Dendritic cell treated with granulocyte-macrophage colony-stimulating factor and Interleukin-4, amounts not matched to agents 40 ng/mL and 50 ng/mL, for 4 days (primary cell): ENCODE measurements around the gene ABCA3.
A peak's percentile ranks its signal among the peaks of the same experiment; 100 is the strongest.
"Not testable (repeated sequence)": the region's sequence is repeated elsewhere in the genome, so short reads cannot be mapped to it uniquely, and the experiment has no call there.

ENCODE experiments used
- H3K27ac Mint-ChIP-seq: one replicate; pipeline ENCODE4 v1.8.0; 2022; ENCODE audit warnings: mild to moderate bottlenecking, mixed read lengths
- H3K27me3 Mint-ChIP-seq: one replicate; pipeline ENCODE4 v1.8.0; 2022; ENCODE audit warnings: mild to moderate bottlenecking, mixed read lengths
- H3K36me3 Mint-ChIP-seq: one replicate; pipeline ENCODE4 v1.8.0; 2022; ENCODE audit warnings: low read depth, mixed read lengths
- H3K4me1 Mint-ChIP-seq: one replicate; pipeline ENCODE4 v1.8.0; 2022; ENCODE audit warnings: low read depth, mixed read lengths
- H3K4me3 Mint-ChIP-seq: one replicate; pipeline ENCODE4 v1.8.0; 2022; ENCODE audit warnings: mild to moderate bottlenecking, moderate library complexity, mixed read lengths
- H3K9me3 Mint-ChIP-seq: one replicate; pipeline ENCODE4 v1.8.0; 2022; ENCODE audit warnings: mixed read lengths
- intact Hi-C: fragments of 100-400 bp; cut with micrococcal nuclease; formaldehyde crosslinking; loops from one replicate; pipeline ENCODE4 v1.15.0; 2022

The ABCA3 gene

DNA sequence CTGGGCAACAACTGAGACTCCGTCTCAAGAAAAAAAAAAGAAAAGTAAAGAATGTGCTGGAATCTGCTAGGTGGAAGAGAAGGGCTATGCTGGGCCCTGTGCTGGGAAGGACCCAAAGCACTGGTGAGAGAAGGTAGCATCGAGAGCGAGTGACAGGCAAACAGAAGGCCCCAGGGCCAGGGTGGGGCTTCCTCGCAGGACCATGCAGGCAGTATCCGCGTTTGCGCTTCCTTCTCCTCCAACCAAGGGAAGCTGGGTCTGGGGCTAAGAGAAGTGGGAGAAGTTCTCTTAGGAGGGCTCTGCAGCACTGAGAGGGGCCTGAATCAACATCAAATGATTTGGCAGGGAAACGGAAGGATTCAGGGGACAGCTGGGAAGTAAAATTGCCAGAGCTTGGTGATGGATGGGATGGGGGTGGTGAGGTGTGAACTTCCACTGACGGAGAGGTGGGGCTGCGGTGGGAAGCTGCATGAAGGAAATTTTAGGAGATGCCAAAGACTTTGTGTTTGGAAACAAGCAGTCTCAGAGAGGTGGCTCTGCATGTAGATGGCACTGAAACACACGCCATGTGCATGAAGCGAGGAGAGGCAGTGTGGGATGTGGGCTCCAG is 83.9 kb downstream of the ABCA3 start:
- Mint-ChIP-seq H3K4me1 (peaks cover 5% of the 10 kb centered on the region), H3K4me3 (no peak overlapping the region), H3K27me3 (no peaks in the 10 kb centered on the region), H3K36me3 (peaks cover 91% of the 10 kb centered on the region), H3K9me3 (no peaks in the 10 kb centered on the region), H3K27ac (peak overlapping the region; percentile 9)
- intact Hi-C loops, result no loop called here

DNA sequence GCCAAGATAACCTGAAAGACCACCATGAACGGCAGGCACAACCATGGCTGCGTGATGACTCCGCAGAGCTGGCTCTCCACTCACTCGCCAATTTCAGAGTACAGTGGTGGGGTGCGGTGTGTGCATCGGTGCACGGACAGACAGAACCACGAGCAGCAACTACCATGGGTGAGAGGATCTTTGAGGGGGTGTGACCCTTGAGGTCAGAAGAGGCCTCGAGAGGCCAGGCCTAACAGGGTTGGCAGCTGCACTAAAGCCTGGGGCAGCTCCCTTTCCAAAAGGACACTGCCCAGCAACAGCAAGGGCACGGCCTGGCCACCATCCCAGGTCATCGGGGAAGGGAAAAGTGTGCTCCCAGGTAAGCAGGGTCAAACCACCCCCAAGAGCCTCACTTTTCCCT is 87.2 kb downstream of the ABCA3 start:
- intact Hi-C loops, result no loop called here
- Mint-ChIP-seq H3K4me3 (no peak overlapping the region), H3K27me3 (no peaks in the 10 kb centered on the region), H3K36me3 (peaks cover 61% of the 10 kb centered on the region), H3K9me3 (no peaks in the 10 kb centered on the region), H3K27ac (no peak overlapping the region), H3K4me1 (peaks cover 12% of the 10 kb centered on the region)

DNA sequence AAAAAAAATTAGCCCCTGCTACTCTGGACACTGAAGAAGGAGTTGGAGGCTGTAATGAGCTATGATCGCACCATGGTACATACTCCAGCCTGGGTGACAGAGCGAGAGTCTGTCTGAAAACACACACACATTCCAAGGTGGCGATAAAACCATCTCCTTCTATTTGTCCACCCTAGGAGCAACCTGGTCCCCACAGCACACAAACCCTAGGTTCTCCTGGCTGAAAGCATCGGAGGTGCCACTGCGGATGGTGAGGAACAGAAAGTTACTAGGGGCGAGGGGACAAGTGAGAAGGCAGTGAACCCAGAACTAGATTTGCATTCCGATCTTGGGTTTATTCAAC is 87.8 kb downstream of the ABCA3 start:
- H3K9me3 Mint-ChIP-seq, result no peaks in the 10 kb centered on the region
- H3K27me3 Mint-ChIP-seq, result no peaks in the 10 kb centered on the region
- no peak overlapping the region for H3K27ac Mint-ChIP-seq
- no peak overlapping the region for H3K4me3 Mint-ChIP-seq
- intact Hi-C loops, result no loop called here
- H3K36me3 Mint-ChIP-seq, result peaks cover 61% of the 10 kb centered on the region
- H3K4me1 Mint-ChIP-seq, result peaks cover 12% of the 10 kb centered on the region

DNA sequence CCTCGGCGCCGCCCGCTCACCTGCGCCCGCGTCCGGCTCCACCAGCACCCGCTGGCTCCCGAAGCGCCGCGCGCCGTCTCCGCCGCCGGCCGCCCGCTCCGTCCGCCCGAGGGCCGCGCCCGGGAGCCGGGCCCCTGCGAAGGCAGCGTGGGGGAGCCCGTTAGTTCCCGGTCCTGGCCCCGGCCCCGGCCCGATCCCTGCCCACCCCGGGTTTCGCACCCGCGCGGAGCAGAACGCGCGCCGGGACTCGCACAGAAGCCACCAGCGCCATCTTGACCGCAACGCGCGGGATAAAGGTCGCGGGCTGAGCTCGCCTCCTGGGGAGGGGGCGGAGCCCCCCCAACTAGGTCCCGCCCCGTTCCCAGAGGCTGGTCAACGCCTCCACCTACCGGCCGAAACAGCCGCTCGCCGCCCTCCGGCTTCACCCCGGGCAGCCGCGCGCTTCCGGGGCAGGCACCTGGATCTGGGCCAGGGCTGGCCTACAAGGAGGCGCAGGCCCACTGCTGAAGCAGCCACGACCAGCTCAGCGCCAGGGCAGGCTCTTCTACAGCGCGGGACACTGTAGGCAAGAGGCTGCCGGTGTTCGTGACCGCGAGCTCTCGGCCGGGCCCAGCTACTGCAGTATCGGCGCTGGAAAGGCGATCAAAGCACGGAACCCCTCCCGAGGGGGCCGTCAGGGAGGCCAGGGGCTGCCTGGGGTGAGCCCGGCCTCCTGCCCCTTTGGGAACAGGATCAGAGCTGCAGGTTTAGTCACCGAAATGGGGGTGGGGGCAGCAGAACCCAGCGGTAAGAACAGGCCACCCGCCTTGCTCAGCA is 89.0 kb downstream of the ABCA3 start, which contains the start of gene ECI1:
Gene ECI1 (minus strand): TSS at position 292 of the 816 bp plus-strand sequence. CDS start 21 bp downstream, at position 271.
- H3K27me3 Mint-ChIP-seq, result no peaks in the 10 kb centered on the region
- H3K36me3 Mint-ChIP-seq, result peaks cover 61% of the 10 kb centered on the region

DNA sequence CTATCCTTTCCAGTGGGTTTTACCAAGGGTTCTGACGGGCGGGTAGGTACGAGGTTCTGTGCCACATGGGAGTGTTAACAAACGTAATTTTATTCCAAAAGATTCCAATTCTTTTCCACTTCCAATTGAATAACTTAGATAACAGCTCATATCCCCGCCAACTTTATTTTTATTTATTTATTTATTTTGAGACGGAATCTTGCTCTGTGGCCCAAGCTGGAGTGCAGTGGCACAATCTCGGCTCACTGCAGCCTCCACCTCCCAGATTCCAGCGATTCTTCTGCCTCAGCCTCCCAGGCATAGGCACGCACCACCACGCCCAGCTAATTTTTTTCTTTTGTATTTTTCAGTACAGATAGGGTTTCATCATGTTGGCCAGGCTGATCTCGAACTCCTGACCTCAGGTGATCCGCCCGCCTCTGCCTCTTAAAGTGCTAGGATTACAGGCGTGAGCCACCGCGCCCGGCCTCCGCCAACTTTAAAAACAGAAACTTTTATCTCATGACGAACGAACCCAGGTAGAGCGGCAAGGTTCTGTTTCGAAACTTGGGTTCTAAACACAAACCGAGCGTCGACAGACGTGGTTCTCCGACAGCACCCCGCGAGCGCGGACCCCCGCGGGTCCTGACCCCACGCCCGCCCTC is 89.8 kb downstream of the ABCA3 start:
- Mint-ChIP-seq H3K4me1 (peaks cover 12% of the 10 kb centered on the region), H3K36me3 (peaks cover 61% of the 10 kb centered on the region), H3K27me3 (no peaks in the 10 kb centered on the region), H3K4me3 (peak overlapping the region; percentile 88), H3K27ac (peak overlapping the region; percentile 85), H3K9me3 (no peaks in the 10 kb centered on the region)
- intact Hi-C loops, result loop anchor here (1.0 kb wide), 2 partner anchors 18 to 27 kb away; partner anchors contain the start of genes E4F1 and RNPS1

More for the DNA sequence above, 89.0 kb downstream of the ABCA3 start, which contains the start of gene ECI1:
- Mint-ChIP-seq H3K4me3 (peak within 1 kb of the TSS; percentile 88), H3K27ac (peak within 1 kb of the TSS; percentile 85), H3K4me1 (peaks cover 12% of the 10 kb centered on the region), H3K9me3 (no peaks in the 10 kb centered on the region)
- intact Hi-C loops, result loop anchor here (1.0 kb wide), 2 partner anchors 17 to 28 kb away; partner anchors contain the start of genes E4F1 and RNPS1

DNA sequence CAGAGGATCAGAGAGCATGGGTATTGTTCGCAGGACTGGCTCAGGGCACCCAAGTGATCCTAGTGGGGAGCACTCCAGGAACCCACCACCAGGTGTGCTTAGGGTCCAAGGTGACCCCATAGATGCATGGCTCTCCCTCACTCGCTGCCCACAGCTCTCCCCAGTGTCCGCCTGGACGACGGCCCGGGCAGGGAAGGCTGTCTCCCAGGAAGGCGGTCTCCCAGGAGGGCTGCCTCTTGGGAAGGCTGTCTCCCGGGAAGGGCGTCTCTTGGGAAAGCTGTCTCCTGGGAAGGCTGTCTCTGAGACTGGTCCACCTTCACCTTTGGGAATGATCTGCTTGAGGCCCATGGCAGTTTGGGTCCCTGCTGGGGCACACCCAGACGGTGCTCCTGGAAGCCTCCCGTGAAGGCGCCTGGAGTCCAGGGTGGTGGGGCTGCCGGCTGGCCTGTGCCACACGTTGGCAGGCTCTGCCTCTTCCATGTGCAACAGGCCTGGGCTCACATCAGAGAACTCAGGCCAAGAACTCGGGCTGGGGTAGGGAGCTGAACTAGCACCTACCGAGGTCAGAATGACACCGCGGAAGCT is 94.1 kb downstream of the ABCA3 start:
- H3K4me1 Mint-ChIP-seq, result peaks cover 34% of the 10 kb centered on the region
- intact Hi-C loops, result no loop called here
- H3K27ac Mint-ChIP-seq, result no peak overlapping the region
- no peak overlapping the region for H3K4me3 Mint-ChIP-seq
- no peaks in the 10 kb centered on the region for H3K9me3 Mint-ChIP-seq
- no peaks in the 10 kb centered on the region for H3K27me3 Mint-ChIP-seq
- peaks cover 72% of the 10 kb centered on the region for H3K36me3 Mint-ChIP-seq

DNA sequence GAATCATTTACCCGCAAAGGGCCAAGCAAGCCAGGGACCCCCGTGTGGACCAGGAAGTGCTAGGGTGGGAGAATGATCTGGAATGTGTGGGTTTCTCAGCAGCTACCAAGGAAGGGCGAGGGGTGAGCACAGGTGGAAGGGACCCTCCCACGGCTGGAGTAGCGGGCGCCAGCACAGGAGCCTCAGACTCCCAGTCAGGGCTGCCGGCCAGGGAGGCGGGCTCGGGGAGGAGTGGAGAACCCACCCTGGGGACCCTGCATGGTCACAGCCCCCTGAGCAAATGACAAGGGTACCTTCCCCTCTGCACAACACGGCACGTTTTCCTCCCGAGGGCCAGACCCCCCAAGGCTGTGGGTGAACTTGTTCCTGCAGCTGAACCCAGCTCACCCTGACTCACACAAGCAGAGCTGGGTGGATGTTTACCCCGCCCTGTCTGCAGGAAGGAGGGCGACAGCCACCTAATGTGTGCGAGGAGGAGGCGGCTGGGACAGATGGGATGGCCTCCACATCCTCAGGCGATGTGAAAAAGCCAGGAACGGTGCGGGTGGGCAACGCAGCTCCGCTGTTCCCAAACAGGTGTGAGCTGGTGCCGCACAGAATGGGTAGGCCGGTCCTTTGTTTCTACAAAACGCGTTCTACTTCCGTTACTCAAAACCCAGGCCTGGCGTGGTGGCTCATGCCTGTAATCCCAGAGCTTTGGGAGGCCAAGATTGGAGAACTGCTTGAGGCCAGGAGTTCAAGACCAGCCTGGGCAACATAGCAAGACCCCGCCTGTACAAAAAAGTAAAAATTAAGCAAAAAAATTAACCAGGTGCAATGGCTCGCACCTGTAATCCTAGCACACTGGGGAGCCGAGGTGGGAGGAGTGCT is 95.4 kb downstream of the ABCA3 start:
- no peaks in the 10 kb centered on the region for H3K9me3 Mint-ChIP-seq
- no peaks in the 10 kb centered on the region for H3K27me3 Mint-ChIP-seq
- no peak overlapping the region for H3K27ac Mint-ChIP-seq
- H3K4me3 Mint-ChIP-seq, result no peak overlapping the region
- intact Hi-C loops, result no loop called here
- peaks cover 27% of the 10 kb centered on the region for H3K4me1 Mint-ChIP-seq
- H3K36me3 Mint-ChIP-seq, result peaks cover 78% of the 10 kb centered on the region

DNA sequence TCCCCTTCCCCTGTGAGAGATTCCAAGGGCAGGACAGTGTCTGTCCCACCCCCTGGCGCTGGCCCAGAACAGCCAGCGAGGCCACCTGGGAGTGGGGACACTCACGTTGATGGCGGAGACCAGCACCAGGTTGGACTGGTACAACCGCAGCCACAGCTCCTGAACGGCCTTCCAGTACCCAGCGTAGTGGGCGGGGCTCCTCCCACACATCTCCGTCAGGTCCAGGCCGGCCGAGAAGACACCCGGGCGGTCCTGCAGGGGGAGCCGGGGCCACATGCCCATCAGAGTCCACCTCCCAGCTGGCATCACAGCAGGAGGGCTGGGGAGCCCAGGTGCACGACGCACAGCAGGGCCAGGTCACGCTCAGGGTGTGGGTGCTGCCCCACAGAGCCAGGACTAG is 96.2 kb downstream of the ABCA3 start:
- peaks cover 27% of the 10 kb centered on the region for H3K4me1 Mint-ChIP-seq
- peaks cover 86% of the 10 kb centered on the region for H3K36me3 Mint-ChIP-seq
- intact Hi-C loops, result no loop called here
- no peak overlapping the region for H3K27ac Mint-ChIP-seq
- H3K4me3 Mint-ChIP-seq, result no peak overlapping the region
- no peaks in the 10 kb centered on the region for H3K9me3 Mint-ChIP-seq
- peaks cover 2% of the 10 kb centered on the region for H3K27me3 Mint-ChIP-seq

DNA sequence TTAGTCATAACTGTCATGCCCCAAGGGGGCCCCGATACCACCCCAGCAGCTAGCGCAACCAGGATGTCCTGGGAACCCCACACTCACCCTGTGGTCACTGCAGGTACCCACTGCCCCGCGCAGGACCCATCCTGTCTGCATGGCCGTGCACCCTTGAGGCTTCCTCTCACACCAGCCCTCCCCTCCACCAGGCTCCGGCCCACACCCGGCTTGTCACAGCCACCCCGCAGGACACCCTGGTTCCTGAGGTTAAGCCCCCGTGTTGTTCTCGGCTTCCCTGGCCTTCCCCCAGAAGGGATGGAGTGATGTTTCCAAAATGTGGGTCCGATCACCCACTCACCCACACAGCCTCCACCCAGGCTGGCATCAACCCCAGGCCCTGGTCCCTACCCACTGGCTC is 96.7 kb downstream of the ABCA3 start:
- Mint-ChIP-seq H3K9me3 (no peaks in the 10 kb centered on the region), H3K4me3 (no peak overlapping the region), H3K27ac (no peak overlapping the region), H3K27me3 (peaks cover 7% of the 10 kb centered on the region), H3K36me3 (peaks cover 91% of the 10 kb centered on the region), H3K4me1 (peaks cover 27% of the 10 kb centered on the region)
- intact Hi-C loops, result no loop called here

DNA sequence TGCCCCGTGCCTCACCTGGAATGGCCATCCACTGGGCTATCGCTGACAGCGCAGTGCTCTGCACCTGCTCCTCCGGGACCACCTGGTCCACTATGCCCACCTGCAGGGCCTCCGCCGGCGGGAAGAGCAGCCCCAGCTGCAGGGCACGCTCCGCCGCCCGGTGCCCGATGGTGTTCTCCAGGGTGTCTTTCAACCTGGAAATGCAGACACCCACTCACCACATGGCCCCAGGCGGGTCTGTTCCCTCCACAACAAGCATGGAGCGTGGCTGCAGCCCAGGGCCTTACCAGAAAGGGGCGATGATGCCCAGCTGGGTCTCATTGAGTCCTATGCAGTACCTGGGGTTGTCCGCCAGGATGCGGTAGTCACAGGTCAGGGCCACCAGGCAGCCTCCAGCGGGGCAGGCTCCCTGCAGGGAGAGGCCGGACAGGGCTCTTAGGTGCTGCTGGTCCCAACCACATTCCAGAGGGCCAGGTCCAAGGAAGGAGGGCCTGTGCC is 97.4 kb downstream of the ABCA3 start:
- Mint-ChIP-seq H3K4me3 (no peak overlapping the region), H3K36me3 (peaks cover 86% of the 10 kb centered on the region), H3K27ac (no peak overlapping the region), H3K27me3 (peaks cover 14% of the 10 kb centered on the region), H3K9me3 (no peaks in the 10 kb centered on the region), H3K4me1 (peaks cover 27% of the 10 kb centered on the region)
- intact Hi-C loops, result no loop called here

DNA sequence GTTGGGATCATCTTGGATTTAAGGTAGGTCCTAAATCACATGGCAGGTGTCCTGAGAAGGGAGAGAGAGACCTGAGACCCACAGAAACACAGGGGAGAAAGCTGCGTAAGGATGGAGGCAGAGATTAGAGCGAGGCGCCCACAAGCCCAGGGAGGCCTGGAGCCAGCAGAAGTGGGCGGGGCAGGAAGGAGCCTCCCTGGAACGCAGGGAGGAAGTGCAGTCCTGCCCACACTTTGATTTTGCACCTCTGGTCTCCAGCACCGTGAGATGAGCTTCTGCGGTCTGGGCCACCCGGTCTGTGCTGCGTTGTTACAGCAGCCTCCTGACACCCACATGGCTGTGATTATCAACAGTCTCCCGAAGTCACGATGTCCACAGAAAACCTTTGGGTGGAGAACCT is 97.9 kb downstream of the ABCA3 start:
- intact Hi-C loops, result no loop called here

DNA sequence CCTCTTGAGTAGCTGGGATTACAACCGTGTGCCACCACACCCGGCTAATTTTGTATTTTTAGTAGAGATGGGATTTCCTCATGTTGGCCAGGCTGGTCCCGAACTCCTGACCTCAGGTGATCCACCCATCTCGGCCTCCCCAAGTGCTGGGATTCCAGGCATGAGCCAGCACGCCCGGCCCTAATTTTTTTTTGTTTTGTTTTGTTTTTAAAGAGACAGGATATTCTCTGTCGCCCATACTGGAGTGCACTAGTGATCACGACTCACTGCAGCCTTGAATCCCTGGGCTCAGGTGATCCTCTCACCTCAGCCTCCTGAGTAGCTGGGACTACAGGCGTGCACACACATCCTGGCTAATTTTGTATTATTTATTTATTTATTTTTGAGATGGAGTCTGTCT is 100.2 kb downstream of the ABCA3 start:
- H3K4me3 Mint-ChIP-seq, H3K9me3 Mint-ChIP-seq, intact Hi-C loops, H3K27ac Mint-ChIP-seq: not testable (repeated sequence)
- Mint-ChIP-seq H3K4me1 (peaks cover 49% of the 10 kb centered on the region), H3K27me3 (peaks cover 42% of the 10 kb centered on the region), H3K36me3 (peaks cover 66% of the 10 kb centered on the region)

More for the DNA sequence above, 97.9 kb downstream of the ABCA3 start:
- Mint-ChIP-seq H3K27me3 (peaks cover 19% of the 10 kb centered on the region), H3K4me3 (no peak overlapping the region), H3K36me3 (peaks cover 81% of the 10 kb centered on the region), H3K4me1 (peaks cover 29% of the 10 kb centered on the region), H3K9me3 (no peaks in the 10 kb centered on the region), H3K27ac (no peak overlapping the region)
